Activated CD8-positive, alpha-beta memory T cell treated with anti-CD3 and anti-CD28 coated beads for 1 hour (primary cell): Measurements from ENCODE around the gene SCLY.

Experiments used
- DNase-seq, 2 donors: peaks; one replicate each; pipeline ENCODE4 v3.0.0-alpha.2; 2020; ENCODE audit warnings: low read depth in 1 of 2; ENCODE audit errors: extremely low read depth in 1 of 2

The SCLY gene

DNA sequence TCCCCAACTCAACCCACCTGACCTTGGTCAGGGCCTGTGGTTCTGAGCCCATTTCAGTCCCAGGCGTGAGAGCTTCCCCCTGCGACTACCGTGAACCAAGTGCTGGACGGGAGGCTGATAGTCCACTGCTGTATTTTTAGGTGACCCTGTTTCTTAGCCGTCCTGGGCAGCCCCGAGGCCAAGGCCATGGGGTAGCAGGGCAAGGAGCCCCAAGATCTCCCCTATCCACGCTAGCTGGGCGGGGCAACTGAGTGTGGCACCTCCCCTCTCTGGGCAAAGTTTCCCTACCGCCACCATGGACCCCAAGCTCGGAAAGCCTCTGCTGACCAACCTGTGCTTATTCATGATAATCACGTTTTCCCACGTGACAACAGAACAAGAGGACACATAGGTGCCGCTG is 77.1 kb downstream of the SCLY start:
- no peak for DNase-seq

DNA sequence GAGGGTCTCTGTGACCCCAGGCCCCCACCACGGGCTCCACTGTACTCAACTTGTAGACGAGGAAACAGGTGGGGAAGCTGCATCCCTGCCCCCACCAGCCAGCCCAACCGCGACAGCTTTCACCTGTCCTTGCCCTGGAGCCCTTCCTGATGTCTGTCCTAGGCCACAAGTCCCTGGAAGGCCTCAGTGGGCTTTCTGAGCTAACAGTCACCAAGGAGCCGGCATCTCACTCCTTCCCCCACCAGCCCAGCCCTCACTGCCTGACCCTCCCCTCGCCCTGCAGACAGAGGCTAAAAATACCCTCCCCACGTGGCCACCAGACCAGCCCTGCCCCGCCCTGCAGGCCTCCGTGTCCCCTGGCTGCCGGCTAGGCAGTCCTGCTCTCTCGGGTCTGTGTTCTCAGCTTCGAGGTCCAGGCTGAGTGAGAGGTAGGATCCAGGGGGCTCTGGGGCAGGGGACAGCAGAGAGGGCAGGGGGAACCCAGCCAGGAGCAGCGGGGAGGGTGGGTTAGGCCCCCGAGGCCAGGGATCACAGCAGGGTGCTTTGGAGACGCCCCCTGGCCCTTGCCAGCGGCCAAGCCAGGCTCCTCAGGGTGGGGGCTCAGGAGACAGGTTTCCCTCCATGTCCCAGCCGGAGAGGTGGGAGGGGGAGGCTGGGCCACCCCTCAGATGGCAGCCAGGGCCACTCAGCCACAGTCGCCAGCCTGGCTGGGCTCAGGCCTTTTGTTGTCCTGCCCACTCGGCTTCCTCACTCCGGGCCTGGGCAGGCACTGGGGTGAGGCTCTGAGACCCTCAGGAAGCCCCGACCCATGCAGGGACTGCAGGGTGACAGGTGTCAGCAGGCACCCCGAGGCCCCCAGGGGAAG is 77.8 kb downstream of the SCLY start, which contains the start of gene KLHL30:
KLHL30 (plus strand) TSS at position 338 of the 865 bp plus-strand sequence. CDS start 2,087 bp downstream, outside the sequence.
- no peak for DNase-seq

DNA sequence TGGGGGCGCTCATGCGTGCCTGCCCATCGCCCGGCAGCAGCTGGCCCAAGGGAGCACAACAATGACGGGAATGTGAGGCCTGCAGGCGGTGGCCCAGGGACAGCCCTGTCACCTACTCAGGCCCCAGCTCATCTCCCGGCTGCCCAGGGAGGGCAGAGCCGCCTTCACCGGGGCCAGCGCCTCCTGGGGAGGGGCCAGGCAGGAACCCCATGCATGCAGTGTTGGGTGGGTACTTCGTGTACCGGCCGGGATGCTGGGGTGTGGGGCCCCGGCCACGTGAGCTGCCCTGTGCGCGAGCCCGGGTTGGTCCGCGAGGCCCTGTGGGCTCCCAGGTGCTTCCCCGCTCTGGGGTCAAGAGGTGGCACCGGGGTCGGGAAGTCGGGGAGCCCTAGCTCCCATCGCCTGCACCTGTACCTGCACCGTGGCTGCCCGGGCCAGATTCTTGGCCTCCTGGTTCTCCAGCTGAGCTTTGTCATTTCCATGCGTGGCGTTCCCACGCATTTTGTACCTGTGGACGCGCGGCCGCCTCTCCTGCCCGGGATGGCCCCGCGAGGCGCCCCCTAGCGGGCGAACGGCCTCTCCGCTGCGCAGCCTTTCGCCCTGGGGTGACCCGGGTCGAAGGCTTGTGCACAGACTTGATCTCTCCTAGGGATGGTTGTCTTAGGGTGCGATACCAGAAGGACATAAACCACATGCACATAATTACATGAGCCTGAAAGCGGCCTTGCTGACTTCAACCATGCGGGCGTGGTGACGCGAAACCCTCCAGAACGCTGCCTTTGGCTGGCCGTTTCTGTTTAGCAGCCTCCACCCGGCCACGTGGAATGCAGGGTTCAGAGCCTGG is 78.6 kb downstream of the SCLY start:
- DNase-seq: no peak

DNA sequence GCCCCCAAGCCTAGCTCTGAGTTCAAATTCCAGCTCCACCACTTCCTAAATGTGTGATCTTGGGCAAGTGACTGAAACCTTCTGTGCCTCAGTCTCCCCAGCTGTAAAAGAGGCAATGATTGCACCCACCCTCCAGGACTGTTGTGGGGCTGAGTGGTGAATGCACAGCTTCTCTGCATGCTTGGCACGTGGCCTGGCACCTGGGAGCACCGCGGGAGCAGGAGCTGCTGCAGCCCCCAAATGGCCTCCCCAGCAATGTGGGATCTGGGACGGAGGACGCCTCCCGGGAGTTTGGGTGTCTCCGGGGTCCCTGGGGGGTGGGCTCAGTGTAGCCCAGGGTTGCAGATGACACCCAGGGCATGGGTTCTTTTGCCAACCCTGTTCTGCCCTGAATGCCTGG is 79.2 kb downstream of the SCLY start:
- DNase-seq: no peak

DNA sequence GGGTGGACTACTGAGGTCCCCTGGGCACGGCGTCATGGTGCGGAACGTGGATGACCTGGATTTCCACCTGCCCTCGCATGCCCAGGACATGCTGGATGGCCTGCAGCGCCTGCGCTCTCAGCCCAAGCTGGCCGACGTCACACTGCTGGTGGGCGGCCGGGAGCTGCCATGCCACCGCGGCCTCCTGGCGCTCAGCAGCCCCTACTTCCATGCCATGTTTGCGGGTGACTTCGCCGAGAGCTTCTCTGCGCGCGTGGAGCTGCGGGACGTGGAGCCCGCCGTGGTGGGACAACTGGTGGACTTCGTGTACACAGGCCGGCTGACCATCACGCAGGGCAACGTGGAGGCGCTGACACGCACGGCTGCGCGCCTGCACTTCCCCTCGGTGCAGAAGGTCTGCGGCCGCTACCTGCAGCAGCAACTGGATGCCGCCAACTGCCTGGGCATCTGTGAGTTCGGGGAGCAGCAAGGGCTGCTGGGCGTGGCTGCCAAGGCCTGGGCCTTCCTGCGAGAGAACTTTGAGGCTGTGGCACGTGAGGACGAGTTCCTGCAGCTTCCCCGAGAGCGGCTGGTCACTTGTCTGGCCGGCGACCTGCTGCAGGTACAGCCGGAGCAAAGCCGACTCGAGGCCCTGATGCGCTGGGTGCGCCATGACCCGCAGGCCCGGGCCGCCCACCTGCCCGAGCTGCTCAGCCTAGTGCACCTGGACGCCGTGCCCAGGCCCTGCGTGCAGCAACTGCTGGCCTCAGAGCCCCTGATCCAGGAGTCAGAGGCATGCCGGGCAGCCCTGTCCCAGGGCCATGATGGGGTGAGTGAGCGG is 80.1 kb downstream of the SCLY start:
- no peak for DNase-seq

DNA sequence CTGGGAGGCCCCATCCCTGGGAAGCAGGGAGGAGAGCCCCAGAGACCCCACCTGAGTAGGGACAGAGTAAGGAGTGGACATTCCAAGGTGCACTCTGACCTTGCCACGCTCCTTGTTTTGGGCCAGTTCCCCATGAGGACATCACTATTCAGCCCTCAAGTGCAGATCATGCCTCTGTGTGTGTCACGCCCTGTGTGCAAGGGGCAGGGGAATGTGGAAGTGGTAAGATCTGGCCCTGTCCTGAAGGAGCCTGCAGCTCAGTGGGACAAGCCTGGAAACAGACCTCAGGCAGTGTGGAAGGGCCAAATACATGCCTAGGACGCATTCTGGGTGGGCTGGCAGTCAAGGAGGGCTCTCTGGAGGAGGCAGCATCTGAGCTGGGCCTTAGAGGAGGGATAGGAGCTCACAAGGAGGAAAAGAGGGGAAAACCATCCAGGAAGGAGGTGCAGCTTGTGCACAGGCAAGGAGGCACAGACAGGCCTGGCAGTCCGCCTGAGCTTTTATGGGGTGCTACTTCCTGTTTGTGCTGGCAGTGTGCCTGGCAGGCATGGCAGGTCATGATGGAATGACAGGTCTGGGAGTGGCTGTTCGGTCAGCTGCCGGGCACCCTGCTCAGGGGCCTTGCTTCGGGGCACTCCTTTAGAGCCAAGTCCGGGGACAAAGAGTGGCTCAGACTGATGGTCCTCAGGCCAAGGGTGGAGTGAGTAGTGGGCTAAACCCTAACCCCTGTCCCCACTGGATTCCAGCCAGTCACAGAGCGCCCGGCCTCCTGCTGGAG is 80.9 kb downstream of the SCLY start:
- no peak for DNase-seq

DNA sequence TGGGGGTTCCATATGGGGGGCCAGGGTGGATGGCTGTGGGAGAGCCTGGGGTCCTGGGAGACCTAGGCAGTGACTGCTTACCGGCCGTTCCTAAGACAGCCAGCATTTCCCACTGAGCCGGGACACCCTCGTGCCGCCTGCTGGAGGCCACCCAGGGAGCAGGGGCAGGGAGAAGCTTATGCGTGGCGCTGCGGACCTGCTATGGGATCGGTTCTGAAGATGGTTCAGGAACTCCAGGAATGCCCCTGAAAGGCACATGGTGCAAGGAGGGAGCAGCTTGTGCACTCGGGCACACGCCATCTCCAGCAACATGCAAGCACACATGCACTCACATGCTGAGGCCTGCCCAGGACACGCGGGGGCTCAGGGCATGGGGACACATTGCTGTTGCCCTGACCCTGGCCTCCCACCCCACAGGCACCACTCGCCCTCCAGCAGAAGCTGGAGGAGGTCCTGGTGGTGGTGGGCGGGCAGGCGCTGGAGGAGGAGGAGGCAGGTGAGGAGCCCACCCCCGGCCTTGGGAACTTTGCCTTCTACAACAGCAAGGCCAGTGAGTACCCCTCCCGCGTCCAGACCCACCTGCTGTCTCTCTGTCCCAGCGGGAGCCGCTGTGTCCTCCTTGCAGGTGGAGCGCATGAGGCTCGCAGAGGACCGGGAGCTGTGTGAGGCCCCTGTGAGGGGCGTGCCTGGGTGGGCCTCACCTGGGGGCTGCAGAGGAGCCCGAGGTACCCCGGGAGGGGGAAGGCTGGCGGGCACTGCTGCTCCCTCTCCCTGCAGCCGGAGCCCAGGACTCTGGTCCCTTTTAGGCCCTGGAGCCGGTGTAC is 81.8 kb downstream of the SCLY start:
- no peak for DNase-seq

DNA sequence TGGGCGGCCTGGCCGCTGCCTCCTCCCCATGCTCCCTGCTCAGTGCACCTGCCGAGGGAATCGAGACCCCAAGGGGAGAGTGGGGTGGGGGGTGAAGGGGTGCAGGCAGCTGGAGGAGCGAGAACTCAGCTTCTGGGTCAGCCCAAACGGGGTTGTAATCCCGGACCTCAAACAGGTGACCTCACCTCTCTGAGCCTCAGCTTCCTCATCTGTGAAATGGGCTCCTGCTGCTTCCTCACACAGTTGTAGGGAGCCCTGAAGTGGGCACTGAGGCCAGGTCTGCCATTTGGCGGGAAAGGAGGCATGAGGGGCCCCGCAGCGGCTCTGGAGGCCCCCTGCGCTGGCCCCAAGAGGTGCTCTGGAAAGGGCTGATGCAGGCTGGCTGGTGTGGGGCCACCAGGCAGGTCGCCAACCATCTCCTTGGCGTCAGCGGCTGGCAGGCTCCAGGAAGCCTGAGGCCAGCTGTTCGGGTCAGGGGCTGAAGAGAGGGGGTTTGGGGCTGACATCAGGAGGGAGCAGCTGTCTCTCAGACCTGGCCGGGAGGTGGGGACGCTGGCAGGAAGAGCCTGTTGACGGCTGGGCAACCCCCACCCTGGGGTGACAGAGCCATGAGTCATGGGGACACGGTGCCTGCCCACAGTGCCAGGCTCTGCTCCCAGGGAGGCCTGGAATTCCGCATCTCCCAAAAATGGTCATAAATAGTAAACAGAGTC is 82.6 kb downstream of the SCLY start:
- no peak for DNase-seq

DNA sequence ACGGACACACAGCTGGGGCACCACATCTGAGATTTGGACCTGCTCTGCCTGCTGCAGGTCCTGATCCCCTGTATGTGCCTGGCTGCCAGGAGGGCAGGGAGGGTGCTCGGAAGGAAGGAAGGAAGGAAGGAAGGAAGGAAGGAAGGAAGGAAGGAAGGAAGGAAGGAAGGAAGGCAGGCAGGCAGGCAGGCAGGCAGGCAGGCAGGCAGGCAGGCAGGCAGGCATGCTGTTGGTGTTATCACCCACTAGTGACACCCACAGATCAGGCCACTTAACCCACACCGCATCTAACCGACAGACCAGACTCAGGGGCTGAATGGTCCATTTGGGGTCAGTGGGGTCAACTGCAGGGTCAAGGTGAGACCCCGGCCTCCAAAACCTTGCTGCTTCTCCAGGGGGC is 83.5 kb downstream of the SCLY start:
- DNase-seq: no peak

DNA sequence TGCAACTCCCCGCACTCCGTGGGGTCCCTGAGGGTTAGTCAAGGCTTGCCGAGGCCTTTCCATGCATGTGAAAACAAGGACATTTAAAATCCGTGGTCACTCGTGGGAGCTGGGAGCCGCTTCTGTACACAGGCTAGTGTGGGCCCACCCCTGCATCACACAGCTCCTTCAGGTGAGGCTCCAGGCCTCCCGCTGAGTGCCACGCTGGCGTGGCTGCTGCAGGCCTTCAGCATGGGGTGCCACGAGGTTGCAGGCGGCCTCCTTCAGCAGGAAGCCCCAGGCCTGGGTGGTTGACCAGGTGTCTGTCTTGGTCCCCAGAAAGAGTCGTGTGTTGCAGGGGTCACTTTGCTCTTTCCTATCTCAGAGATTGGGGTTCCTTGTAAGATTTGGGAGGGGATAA is 84.2 kb downstream of the SCLY start:
- no peak for DNase-seq

DNA sequence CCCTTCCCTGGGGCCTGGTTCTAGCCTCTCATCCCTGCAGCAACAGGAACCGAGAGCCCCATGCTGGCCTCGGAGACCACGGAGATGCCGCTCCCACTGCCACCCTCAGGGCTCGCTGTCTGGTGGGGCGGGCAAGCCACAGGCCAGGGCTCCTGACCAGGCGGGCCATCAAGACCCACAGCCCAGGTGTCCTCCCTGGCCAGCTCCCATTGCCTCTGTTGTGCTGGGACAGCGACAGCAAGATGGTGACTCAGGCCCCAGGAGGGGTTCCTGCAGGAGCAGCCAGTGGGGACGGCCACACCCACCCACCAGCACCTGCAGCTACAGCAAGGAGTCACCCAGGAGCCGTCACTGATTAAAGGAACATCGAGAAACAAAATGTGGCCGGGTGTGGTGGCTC is 85.0 kb downstream of the SCLY start:
- DNase-seq: no peak

DNA sequence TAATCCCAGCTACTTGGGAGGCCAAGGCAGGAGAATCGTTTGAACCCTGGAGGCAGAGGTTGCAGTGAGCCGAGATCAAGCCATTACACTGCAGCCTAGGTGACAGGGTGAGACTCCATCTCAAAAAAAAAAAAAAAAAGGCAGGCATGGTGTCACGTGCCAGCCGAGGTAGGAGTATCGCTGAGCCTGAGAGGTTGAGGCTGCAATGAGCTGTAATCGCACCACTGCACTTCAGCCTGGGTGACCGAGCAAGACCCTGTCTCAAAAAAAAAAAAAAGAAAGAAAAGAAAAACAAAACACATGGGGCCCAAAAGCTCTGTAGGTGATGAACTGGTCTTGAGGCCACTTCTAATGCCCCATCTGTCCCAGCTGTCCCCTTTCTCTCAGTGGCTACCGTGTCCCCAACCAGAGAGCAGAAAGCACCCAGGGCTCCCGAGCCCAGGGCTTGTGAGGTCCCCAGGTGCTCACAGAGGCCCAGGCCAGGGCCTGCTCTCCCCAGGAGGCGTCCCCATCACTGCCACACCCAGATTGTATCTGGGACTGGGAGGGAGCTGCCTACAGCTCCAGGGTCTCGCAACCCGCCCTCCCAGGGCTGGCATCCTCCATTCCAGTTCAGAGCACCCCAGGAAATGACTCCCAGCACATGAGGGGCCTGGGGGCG is 86.2 kb downstream of the SCLY start:
- DNase-seq: no peak

DNA sequence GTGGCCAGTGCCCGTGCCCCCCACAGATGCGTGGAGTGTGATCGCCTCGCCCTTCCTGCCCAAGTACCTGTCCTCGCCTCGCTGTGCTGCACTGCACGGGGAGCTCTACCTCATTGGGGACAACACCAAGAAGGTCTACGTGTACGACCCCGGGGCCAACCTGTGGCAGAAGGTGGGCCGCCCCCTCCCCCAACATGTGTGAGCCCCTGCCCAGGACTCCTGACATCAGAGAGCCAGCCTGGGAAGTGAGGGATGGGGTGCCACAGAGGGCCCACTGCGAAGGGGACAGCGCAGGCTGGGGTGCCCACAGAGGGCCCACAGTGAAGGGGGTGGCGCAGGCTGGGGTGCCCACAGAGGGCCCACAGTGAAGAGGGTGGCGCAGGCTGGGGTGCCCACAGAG is 88.2 kb downstream of the SCLY start:
- DNase-seq: no peak
